ENCODE results near the gene IFI27. TPM values are rescaled to one million over a fixed set of nuclear protein-coding genes. Genes with fewer than 3 reads are reported as not detected.
A peak's percentile ranks its signal among the peaks of the same experiment; 100 is the strongest.

IFI27 gene
- total RNA-seq, 1 experiment from 2014 or later = 766 TPM

- TF ChIP-seq, protein P1, sequence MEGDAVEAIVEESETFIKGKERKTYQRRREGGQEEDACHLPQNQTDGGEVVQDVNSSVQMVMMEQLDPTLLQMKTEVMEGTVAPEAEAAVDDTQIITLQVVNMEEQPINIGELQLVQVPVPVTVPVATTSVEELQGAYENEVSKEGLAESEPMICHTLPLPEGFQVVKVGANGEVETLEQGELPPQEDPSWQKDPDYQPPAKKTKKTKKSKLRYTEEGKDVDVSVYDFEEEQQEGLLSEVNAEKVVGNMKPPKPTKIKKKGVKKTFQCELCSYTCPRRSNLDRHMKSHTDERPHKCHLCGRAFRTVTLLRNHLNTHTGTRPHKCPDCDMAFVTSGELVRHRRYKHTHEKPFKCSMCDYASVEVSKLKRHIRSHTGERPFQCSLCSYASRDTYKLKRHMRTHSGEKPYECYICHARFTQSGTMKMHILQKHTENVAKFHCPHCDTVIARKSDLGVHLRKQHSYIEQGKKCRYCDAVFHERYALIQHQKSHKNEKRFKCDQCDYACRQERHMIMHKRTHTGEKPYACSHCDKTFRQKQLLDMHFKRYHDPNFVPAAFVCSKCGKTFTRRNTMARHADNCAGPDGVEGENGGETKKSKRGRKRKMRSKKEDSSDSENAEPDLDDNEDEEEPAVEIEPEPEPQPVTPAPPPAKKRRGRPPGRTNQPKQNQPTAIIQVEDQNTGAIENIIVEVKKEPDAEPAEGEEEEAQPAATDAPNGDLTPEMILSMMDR (IDR thresholded peaks at IDR 0.05; ENCODE audit: unreplicated experiment) = no peak
Measured at GRCh38 chr14:94102768-94103482, 7.6 kb upstream of the IFI27 start.

GRCh38 chr14:94103554-94104150, 6.9 kb upstream of the IFI27 start:
- Mint-ChIP-seq H3K36me3 (ENCODE audit: insufficient read depth, unreplicated experiment) (no peaks in the 10 kb centered on the region), H3K4me1 (ENCODE audit: low read depth, unreplicated experiment) (no peaks in the 10 kb centered on the region), H3K4me3 (ENCODE audit: low read depth, unreplicated experiment) (no peak overlapping the region), H3K9me3 (ENCODE audit: low read depth, unreplicated experiment) (no peaks in the 10 kb centered on the region), H3K27me3 (ENCODE audit: unreplicated experiment) (no peaks in the 10 kb centered on the region), H3K27ac (ENCODE audit: unreplicated experiment) (no peak overlapping the region)
- intact Hi-C loops (cut with micrococcal nuclease; ENCODE audit: unreplicated experiment) = no loop called here
- no TSS peak for BruUV-seq (replicated peaks)
- no peak for DNase-seq
- CTCF ChIA-PET = no interaction called here
- TF ChIP-seq, protein P1 (IDR thresholded peaks at IDR 0.05; ENCODE audit: unreplicated experiment) = no peak

More at GRCh38 chr14:94102768-94103482, 7.6 kb upstream of the IFI27 start:
- intact Hi-C loops (cut with micrococcal nuclease; ENCODE audit: unreplicated experiment) = no loop called here
- H3K36me3 Mint-ChIP-seq (ENCODE audit: insufficient read depth, unreplicated experiment) = no peaks in the 10 kb centered on the region
- CTCF ChIA-PET = no interaction called here
- no peaks in the 10 kb centered on the region for H3K9me3 Mint-ChIP-seq (ENCODE audit: low read depth, unreplicated experiment)
- no peak for DNase-seq
- no peaks in the 10 kb centered on the region for H3K4me1 Mint-ChIP-seq (ENCODE audit: low read depth, unreplicated experiment)
- no TSS peak for BruUV-seq (replicated peaks)
- H3K27ac Mint-ChIP-seq (ENCODE audit: unreplicated experiment) = no peak overlapping the region
- no peaks in the 10 kb centered on the region for H3K27me3 Mint-ChIP-seq (ENCODE audit: unreplicated experiment)
- H3K4me3 Mint-ChIP-seq (ENCODE audit: low read depth, unreplicated experiment) = no peak overlapping the region

GRCh38 chr14:94104731-94105130, 5.8 kb upstream of the IFI27 start:
- H3K9me3 Mint-ChIP-seq (ENCODE audit: low read depth, unreplicated experiment) = no peaks in the 10 kb centered on the region
- no peak overlapping the region for H3K27ac Mint-ChIP-seq (ENCODE audit: unreplicated experiment)
- intact Hi-C loops (cut with micrococcal nuclease; ENCODE audit: unreplicated experiment) = no loop called here
- DNase-seq = no peak
- no peak overlapping the region for H3K4me3 Mint-ChIP-seq (ENCODE audit: low read depth, unreplicated experiment)
- no peaks in the 10 kb centered on the region for H3K27me3 Mint-ChIP-seq (ENCODE audit: unreplicated experiment)
- no peaks in the 10 kb centered on the region for H3K36me3 Mint-ChIP-seq (ENCODE audit: insufficient read depth, unreplicated experiment)
- H3K4me1 Mint-ChIP-seq (ENCODE audit: low read depth, unreplicated experiment) = peaks cover 2% of the 10 kb centered on the region
- CTCF ChIA-PET = no interaction called here
- no TSS peak for BruUV-seq (replicated peaks)
- TF ChIP-seq, protein P1 (IDR thresholded peaks at IDR 0.05; ENCODE audit: unreplicated experiment) = no peak

DNA sequence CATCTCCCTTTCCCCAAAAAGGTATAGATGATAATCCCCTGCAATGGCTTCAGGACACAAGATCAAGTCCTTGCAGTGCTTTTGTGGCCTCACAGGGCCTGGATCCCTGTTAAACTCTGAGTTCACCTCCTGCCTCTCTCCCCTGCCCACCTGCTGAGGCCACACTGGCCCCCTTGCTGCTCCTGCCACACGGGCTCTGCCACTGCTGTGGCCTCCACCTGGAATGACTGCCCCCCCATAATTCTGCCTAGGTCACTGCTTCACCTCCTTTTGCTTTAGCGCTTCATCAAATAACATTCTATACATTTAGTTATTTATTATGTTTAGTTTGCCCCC, 653 bp upstream of the IFI27 start:
- H3K9me3 Mint-ChIP-seq (ENCODE audit: low read depth, unreplicated experiment) = no peaks in the 10 kb centered on the region
- CTCF ChIA-PET = interaction anchor here (0.9 kb wide), 1 partner anchor 84 kb away, joined by 4 read pairs; no protein-coding TSS in a partner anchor
- DNase-seq = no peak
- no TSS peak for BruUV-seq (replicated peaks)
- peak overlapping the region; percentile 84 for H3K27ac Mint-ChIP-seq (ENCODE audit: unreplicated experiment)
- TF ChIP-seq, protein P1 (IDR thresholded peaks at IDR 0.05; ENCODE audit: unreplicated experiment) = no peak
- no peak overlapping the region for H3K4me3 Mint-ChIP-seq (ENCODE audit: low read depth, unreplicated experiment)
- peaks cover 3% of the 10 kb centered on the region for H3K27me3 Mint-ChIP-seq (ENCODE audit: unreplicated experiment)
- intact Hi-C loops (cut with micrococcal nuclease; ENCODE audit: unreplicated experiment) = no loop called here
- peaks cover 24% of the 10 kb centered on the region for H3K36me3 Mint-ChIP-seq (ENCODE audit: insufficient read depth, unreplicated experiment)
- peaks cover 44% of the 10 kb centered on the region for H3K4me1 Mint-ChIP-seq (ENCODE audit: low read depth, unreplicated experiment)

Data from Calu3 (cell line).